ENCODE results near the gene B9D1.

DNA sequence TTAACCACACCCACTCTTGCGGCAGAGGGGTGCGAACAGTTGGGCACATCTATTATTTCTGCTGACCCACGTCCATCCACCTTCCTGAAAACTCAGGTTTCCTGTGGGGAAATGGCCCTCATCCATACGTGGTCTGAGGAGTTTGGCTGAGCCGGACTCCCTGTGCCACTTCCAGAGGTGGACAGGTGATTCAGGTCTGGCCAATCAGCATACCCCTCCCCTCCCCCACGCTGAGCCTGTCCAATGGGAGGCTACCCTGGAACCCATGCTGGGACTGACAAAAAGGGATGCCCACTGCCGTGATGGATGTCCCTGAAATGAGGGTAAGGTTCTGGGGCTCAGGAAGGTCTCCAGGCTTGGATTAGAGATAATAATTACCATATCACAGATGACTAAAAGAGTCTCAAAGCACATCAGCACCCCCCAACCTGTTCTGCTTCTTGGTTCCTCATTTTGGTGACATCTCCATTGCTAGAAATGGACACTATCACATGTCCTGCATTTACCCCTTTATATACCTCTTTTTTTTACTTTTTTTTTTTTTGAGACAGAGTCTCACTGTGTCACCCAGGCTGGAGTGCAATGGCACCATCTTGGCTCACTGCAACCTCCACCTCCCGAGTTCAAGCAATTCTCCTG is 10.5 kb upstream of the B9D1 start:
- no peak for TF ChIP-seq POLR2AphosphoS5 (IDR thresholded peaks at IDR 0.05; ENCODE audit: low read depth, low read length)
- TF ChIP-seq TAF1 (IDR thresholded peaks at IDR 0.05; ENCODE audit: low read depth, low read length) = no peak
